T-cell (primary cell): ENCODE data around the gene LDLRAD1. TPM values are rescaled to one million over a fixed set of nuclear protein-coding genes. Genes with fewer than 3 reads are reported as not detected.

ENCODE experiments used
- total RNA-seq, 35 experiments: library from RNA in 6 of 35; stranded (reverse) in 6 of 35; fragments of 120-200 nt in 1 of 35; gene quantifications; one replicate each; pipeline versions ENCODE4 v1.2.1 to v1.2.4 and lab custom pipeline; 2013 to 2026

LDLRAD1 gene
- total RNA-seq, 5 donors from 2014 or later (not counting 1 experiment from before 2014, with no cell fraction given): not detected

Other genes starting within 250 kb of the LDLRAD1 start
- gene NDC1, start 179.9 kb downstream of the LDLRAD1 start, total RNA-seq: 10 to 100 TPM in 4 of 5 donors, 1 to 10 TPM in 1; 5.6 to 13.3 (median 12.2) TPM
- gene YIPF1, start 128.4 kb downstream of the LDLRAD1 start, total RNA-seq: 10 to 100 TPM; 11.5 to 17.2 (median 14.5) TPM
- gene DIO1, start 124.0 kb downstream of the LDLRAD1 start, total RNA-seq: not detected
- 10 to 100 TPM; 24.5 to 33.1 (median 31.2) TPM for gene IFT25, start 72.5 kb downstream of the LDLRAD1 start, total RNA-seq
- 1 to 10 TPM; 6.3 to 8.8 (median 7.9) TPM for gene LRRC42, start 71.8 kb downstream of the LDLRAD1 start, total RNA-seq
- gene TMEM59, start 35.0 kb upstream of the LDLRAD1 start, total RNA-seq: 100 to 1,000 TPM; 138 to 193 (median 174) TPM
- 10 to 100 TPM in 2 of 5 donors, 1 to 10 TPM in 3; 5.9 to 12.8 (median 9.7) TPM for gene TCEANC2, start 35.4 kb upstream of the LDLRAD1 start, total RNA-seq
- gene CDCP2, start 134.8 kb upstream of the LDLRAD1 start, total RNA-seq: under 1 TPM in 3 of 5 donors, not detected in 2; 0.25 to 0.35 (median 0.35) TPM
- gene CYB5RL, start 181.8 kb upstream of the LDLRAD1 start, total RNA-seq: 10 to 100 TPM in 3 of 5 donors, 1 to 10 TPM in 2; 5.7 to 11.5 (median 10.0) TPM
- 10 to 100 TPM; 27.4 to 45.7 (median 40.6) TPM for gene MRPL37, start 182.0 kb upstream of the LDLRAD1 start, total RNA-seq